ENCODE data around the gene PTPN14.

The PTPN14 gene

GRCh38 chr1:214455971-214456867, 95.2 kb downstream of the PTPN14 start:
- no peak for DNase-seq (ENCODE audit: low read depth, low spot score)

- no peak for DNase-seq (ENCODE audit: low read depth, low spot score)
These were observed 95.9 kb downstream of the PTPN14 start for GRCh38 chr1:214455479-214455878.

- peak; percentile 52 for DNase-seq (ENCODE audit: low read depth, low spot score)
These were observed 96.6 kb downstream of the PTPN14 start for GRCh38 chr1:214454569-214455396.

GRCh38 chr1:214453109-214453722, 98.2 kb downstream of the PTPN14 start:
- DNase-seq (ENCODE audit: low read depth, low spot score): peak; percentile 35

- no peak for DNase-seq (ENCODE audit: low read depth, low spot score)
These were observed 99.1 kb downstream of the PTPN14 start for GRCh38 chr1:214452152-214452784.

GRCh38 chr1:214451596-214451995, 99.8 kb downstream of the PTPN14 start:
- DNase-seq (ENCODE audit: low read depth, low spot score): no peak

- no peak for DNase-seq (ENCODE audit: low read depth, low spot score)
These were observed 102.0 kb downstream of the PTPN14 start for GRCh38 chr1:214449371-214449770.

GRCh38 chr1:214448536-214448935, 102.9 kb downstream of the PTPN14 start:
- DNase-seq (ENCODE audit: low read depth, low spot score): no peak

GRCh38 chr1:214447557-214447871, 103.9 kb downstream of the PTPN14 start:
- DNase-seq (ENCODE audit: low read depth, low spot score): no peak

GRCh38 chr1:214446772-214447556, 104.4 kb downstream of the PTPN14 start:
- peak; percentile 98 for DNase-seq (ENCODE audit: low read depth, low spot score)

GRCh38 chr1:214445831-214446614, 105.4 kb downstream of the PTPN14 start:
- peak; percentile 84 for DNase-seq (ENCODE audit: low read depth, low spot score)

GRCh38 chr1:214445199-214445598, 106.2 kb downstream of the PTPN14 start:
- no peak for DNase-seq (ENCODE audit: low read depth, low spot score)

- no peak for DNase-seq (ENCODE audit: low read depth, low spot score)
These were observed 107.0 kb downstream of the PTPN14 start for GRCh38 chr1:214444182-214444939.

- DNase-seq (ENCODE audit: low read depth, low spot score): no peak
These were observed 110.3 kb downstream of the PTPN14 start for GRCh38 chr1:214441119-214441518.

- DNase-seq (ENCODE audit: low read depth, low spot score): no peak
These were observed 111.0 kb downstream of the PTPN14 start for GRCh38 chr1:214440219-214440965.

GRCh38 chr1:214439352-214440119, 111.9 kb downstream of the PTPN14 start:
- DNase-seq (ENCODE audit: low read depth, low spot score): peak; percentile 39

- DNase-seq (ENCODE audit: low read depth, low spot score): no peak
These were observed 112.9 kb downstream of the PTPN14 start for GRCh38 chr1:214438530-214438929.

GRCh38 chr1:214438075-214438474, 113.3 kb downstream of the PTPN14 start:
- DNase-seq (ENCODE audit: low read depth, low spot score): no peak

Measured in astrocyte of the hippocampus (primary cell).